Left kidney (tissue), 2 donors: ENCODE data around the gene GRIN2D. TPM values are rescaled to one million over a fixed set of nuclear protein-coding genes. Genes with fewer than 3 reads are reported as not detected.
"Not testable (repeated sequence)": the region's sequence is repeated elsewhere in the genome, so short reads cannot be mapped to it uniquely, and the experiment has no call there.

ENCODE experiments used
- DNase-seq: peaks from one replicate; pipeline ENCODE4 v3.0.0-alpha.2; 2013
- polyA plus RNA-seq: library from polyadenylated mRNA; unstranded; fragments of 120-200 nt; gene quantifications from one replicate; pipeline ENCODE4 v1.2.1, GENCODE V29; 2013; ENCODE audit not compliant: insufficient read length

The GRIN2D gene
- polyA plus RNA-seq, 1 donor, result 0.47 TPM

GRCh38 chr19:48371367-48371766 lies 22.1 kb upstream of the GRIN2D start:
- no peak for DNase-seq

DNA sequence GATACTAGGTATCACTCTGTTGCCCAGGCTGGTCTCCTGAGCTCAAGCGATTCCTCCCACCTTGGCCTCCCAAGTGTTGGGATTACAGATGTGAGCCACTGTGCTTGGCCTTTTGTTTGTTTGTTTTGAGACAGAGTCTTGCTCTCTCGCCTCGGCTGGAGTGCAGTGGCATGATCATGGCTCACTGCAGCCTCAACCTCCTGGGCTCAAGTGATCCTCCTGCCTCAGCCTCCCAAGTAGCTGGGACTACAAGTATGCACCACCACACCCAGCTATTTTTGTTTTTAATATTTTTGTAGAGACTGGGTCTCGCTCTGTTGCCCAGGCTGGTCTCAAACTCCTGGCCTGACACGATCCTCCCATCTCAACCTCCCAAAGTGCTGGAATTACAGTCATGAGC lies 21.7 kb upstream of the GRIN2D start:
- DNase-seq, result not testable (repeated sequence)

DNA sequence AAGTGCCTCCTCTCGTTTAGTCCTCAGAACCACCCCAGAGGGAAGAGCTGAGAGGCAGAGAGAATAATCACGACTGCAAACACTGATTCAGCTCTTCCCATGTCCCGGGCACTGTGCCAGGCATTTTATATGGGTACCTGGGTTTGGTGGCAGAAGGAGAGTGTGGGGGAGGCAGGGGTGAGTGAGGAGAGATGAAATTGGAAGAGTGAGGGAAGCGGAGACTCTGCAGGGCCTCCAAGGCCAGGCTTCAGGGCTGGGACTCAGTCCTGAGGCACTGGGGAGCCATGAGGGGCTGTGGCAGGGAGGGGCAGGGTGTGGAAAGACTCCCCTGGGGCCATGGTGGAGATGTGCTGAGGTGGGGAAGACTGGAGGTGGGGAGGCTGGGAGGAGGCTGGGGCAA lies 20.6 kb upstream of the GRIN2D start:
- DNase-seq, result peak; percentile 75

DNA sequence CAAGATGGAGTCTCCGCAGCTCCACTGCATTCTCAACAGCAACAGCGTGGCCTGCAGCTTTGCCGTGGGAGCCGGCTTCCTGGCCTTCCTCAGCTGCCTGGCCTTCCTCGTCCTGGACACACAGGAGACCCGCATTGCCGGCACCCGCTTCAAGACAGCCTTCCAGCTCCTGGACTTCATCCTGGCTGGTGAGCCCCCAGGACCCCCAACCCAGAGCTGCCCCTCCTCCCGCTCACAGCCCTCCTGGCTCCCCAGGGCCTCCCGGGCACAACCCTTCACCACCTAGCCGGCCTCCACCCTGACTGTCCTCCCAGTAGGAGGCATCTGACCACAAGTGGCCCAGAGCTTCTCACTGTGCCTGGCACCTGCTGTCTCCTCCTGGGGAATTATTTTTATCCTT lies 19.9 kb upstream of the GRIN2D start:
- DNase-seq, result no peak

DNA sequence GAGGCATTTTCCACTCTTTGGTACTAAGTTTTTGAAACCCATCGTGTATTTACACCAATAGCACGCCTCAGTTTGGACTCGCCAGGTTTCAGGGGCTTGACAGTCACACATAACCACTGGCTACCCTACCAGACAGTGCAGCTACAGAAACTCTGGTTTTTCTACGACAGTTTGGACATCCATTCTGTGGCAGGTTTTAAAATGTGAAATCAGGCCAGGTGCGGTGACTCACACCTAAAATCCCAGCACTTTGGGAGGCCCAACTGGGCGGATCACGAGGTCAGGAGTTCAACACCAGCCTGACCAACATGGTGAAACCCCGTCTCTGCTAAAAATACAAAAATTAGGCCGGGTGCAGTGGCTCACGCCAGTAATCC lies 15.3 kb upstream of the GRIN2D start:
- DNase-seq, result no peak

DNA sequence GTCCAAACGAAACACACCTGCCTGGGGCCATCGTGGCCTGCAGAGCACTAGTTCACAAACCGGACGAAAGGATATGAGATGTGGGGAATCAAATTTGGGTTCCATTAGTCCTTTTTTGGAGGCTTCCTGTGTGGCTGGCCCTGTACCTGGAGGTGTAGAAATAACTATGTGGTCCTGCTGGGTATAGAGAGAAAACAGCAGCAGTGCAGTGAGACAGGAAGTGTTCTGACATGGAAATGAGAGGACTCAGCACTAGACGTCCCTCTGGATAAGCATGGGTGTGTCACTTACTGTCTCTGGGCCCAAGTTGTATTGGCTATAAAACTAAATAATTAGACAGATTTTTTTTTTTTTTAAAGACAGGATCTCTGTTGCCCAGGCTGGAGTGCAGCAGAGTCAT lies 14.4 kb upstream of the GRIN2D start:
- no peak for DNase-seq

GRCh38 chr19:48381178-48381950 lies 12.1 kb upstream of the GRIN2D start:
- DNase-seq, result no peak

DNA sequence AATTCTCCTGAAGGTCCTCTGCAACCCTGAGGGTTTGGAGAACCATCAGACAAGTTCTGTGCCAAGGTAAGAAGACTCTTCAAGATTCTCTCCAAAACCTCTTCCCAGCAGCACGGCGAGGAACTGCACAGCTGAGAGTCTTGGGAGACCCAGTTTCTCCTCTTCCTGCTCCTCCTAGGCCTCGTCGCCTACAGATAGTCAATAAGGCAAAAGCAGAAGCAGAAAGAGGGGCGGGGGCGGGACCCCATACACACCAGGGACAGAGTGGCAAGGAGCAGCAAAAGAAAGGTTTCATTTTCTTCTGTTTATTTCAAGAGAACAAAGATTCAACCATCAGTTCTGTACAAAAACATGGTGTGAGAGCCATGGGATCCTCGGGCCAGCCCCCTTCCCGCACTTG lies 11.2 kb upstream of the GRIN2D start:
- no peak for DNase-seq

- DNase-seq, result no peak
These were observed 7.9 kb upstream of the GRIN2D start for GRCh38 chr19:48385461-48386087.

DNA sequence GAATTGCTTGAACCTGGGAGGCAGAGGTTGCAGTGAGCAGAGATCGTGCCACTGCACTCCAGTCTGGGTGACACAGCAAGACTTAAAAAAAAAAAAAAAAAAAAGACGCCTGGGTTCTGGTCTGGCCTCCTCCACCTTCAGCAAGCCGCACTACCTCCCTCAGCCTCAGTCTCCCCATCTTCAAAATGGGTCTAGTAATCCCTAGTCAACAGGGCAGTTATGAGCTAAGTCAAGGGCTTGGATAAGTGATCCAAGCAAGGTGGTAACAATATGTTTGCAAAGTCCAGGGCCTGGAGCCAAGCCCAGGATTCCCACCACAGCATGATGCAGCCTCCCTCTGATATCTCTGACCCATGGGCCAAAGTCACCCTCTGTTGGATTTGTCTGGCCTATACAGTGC lies 6.5 kb upstream of the GRIN2D start:
- no peak for DNase-seq

DNA sequence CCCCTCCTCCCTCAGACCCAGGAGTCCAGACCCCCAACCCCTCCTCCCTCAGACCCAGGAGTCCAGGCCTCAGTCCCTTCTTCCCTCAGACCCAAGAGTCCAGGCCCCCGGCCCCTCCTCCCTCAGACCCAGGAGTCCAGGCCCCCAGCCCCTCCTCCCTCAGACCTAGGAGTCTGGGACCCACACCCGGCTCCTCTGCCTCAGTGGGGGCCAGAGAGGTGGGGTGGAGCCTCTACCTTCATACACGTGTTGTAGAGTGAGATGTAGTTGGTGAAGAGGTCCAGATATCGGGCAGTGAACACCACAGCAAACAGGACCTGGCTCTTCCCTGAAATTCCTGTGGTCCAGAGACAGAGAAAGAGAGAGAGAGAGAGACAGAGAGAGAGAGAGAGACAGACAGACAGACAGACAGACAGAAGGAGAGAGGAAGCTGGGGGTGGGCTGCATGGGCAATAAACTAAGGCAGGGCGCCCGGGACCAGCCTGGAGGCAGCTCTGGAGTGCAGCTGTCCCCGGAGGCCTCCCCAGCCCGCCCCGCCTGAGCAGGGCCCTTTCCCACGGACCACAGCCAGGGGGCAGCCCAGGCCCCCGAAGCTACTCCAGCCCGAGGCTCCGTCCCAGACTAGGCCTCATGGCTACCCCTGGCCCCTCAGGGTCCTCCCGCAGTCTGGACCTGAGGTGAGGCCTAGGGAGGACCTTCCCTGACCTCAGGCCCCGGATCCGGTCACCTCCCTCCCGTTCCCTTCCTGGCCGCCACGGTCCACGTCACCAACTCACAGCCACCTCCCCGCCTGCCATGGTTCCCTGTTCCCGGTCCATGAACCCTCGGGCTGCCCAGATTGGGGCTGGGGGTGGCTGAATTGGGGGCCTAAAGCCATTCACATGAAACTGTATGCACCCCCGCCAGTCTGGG lies 3.0 kb upstream of the GRIN2D start:
- DNase-seq, result no peak

DNA sequence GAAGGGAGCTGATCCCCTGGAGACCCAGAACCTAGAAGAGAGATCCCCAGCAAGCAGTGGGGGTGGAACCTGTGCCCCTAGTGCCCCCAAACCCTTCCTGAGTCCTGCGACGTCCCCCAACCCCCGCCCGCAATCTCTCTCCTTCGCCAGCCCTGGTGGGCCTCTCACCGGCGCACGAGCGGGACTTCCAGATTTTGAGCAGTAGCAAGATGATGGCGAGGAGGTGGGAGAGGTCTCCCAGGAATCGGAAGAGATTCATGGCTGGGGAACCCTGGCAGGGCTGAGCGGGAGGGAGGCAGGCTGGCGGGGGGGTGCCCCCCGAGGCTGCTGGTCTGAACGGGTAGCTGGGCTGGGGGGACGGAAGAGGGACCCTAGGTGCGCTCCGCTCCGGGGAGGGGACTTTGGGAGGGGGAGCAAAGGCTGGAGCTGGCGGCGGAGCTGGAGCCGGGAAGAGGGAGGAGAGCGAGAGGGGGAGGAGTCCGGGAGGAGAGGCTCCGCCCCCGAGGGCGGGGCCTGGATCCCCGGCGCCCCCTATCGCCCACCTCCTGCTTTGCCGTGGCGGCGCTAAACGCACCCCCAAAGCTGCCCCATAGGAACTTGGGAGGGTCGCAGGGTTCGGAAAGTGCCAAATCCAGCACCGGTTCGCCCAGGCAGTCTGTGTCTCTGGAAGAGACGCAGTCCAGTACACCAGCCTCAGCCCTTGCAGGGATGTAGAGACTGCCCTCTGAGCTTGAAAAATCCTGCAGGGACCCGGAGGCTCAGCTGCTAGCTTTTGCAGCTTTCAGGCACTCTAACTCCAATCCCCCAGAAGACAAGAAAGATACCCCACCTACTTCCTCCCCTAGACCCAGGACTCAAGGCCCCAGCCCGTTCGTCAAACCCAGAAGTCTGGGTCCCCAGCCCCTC lies 2.1 kb upstream of the GRIN2D start, which contains the start of gene KDELR1:
TSS of gene KDELR1 (minus strand) at position 452 of the 906 bp plus-strand sequence. CDS start at position 259, 193 bp downstream.
- DNase-seq, result peak; percentile 66

DNA sequence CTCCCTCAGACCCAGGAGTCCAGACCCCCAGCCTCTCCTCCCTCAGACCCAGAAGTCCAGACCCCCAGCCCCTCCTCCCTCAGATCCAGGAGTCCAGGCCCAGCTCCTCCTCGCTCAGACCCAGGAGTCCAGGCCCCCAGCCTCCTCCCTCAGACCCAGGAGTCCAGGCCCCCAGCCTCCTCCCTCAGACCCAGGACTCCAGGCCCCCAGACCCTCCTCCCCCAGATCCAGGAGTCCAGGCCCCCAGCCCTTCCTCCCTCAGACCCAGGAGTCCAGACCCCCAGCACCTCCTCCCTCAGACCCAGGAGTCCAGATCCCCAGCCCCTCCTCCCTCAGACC lies 1.5 kb upstream of the GRIN2D start:
- DNase-seq, result not testable (repeated sequence)

- no peak for DNase-seq
These were observed 459 bp upstream of the GRIN2D start for GRCh38 chr19:48392860-48393558.

GRCh38 chr19:48394331-48395169 lies 1.1 kb downstream of the GRIN2D start:
- no peak for DNase-seq

GRCh38 chr19:48395170-48395455 lies 1.6 kb downstream of the GRIN2D start:
- DNase-seq, result no peak

- no peak for DNase-seq
These were observed 2.0 kb downstream of the GRIN2D start for GRCh38 chr19:48395499-48395898.

DNA sequence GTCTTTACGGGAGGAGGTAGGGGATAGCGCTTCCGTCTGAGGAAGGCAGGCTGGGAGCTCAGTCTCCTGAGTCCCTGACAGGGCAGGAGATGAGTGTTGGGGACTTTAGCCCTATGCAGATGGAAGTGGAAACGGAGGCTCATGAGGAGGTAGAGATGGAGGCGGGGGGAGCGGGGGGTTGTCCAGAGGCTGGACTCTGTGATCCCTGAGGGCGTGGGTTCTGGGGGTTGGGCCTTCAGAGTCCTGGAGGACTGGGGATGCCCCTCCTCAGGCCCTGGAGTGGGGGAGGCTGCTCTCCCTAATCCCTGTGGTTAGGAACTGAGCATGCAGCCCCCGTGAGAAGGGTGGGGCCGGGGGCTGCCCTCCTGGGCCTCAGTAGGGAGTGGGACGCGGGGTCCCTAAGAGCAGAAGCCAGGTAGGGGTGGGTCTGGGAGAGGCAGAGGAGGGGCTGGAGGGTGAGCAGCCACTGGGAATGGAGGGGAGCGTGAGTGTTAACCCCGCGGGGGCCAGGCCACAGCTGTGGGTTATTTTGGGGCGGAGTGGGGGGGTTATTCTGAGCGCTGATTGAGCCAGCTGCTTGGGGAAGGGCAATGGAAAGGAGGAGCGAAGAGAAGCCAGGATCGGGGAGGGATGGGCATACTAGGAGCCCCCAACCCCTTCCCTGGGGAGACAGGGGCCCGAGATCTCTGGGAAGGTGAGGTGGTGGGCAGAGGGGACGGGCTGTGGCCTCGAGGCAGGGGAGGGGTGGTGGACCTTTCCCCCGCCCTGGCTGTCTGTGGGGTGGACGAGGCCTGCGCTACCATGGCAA lies 2.8 kb downstream of the GRIN2D start:
- DNase-seq, result no peak

DNA sequence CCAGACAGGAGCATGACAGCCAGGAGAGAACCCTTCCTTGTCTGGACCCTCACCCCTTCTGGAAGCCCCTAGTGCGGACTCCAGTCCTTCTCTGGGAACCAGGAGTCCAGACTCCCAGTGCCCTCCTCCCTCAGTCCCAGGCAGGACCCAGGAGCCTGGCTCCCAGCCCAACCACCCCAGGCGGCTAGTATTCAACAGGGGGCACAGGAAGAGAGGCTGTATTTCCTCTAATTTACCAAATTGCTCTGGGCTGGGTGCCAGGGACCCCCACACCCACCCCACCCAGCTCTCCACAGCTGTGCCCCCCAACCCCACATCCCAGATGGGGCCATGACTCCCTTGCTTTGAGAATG lies 3.3 kb downstream of the GRIN2D start:
- DNase-seq, result no peak
